NOMO-1 treated with dmso at 0.1 percent for 144 hours (cell line): ENCODE results near the gene POC1A.
A peak's percentile ranks its signal among the peaks of the same experiment; 100 is the strongest.

Experiments
- DNase-seq: peaks from one replicate; lab custom pipeline; 2025; ENCODE audit not compliant: unreplicated experiment; lab: John Stamatoyannopoulos, UW

POC1A gene

GRCh38 chr3:52088445-52089367 lies 65.5 kb downstream of the POC1A start:
- peak; percentile 68 for DNase-seq

- DNase-seq, result no peak
Observed at GRCh38 chr3:52087731-52088130, 66.5 kb downstream of the POC1A start.

- DNase-seq, result no peak
Observed at GRCh38 chr3:52086976-52087663, 67.1 kb downstream of the POC1A start.

- no peak for DNase-seq
Observed at GRCh38 chr3:52086461-52086860, 67.8 kb downstream of the POC1A start.

GRCh38 chr3:52085681-52086282 lies 68.4 kb downstream of the POC1A start:
- no peak for DNase-seq

- DNase-seq, result no peak
Observed at GRCh38 chr3:52084954-52085680, 69.1 kb downstream of the POC1A start.

GRCh38 chr3:52084216-52084945 lies 69.8 kb downstream of the POC1A start:
- no peak for DNase-seq

- DNase-seq, result no peak
Observed at GRCh38 chr3:52083556-52084087, 70.6 kb downstream of the POC1A start.

- no peak for DNase-seq
Observed at GRCh38 chr3:52082951-52083350, 71.3 kb downstream of the POC1A start.

GRCh38 chr3:52080830-52081719 lies 73.1 kb downstream of the POC1A start:
- DNase-seq, result no peak

GRCh38 chr3:52079958-52080357 lies 74.3 kb downstream of the POC1A start:
- DNase-seq, result no peak

GRCh38 chr3:52078781-52079560 lies 75.3 kb downstream of the POC1A start:
- no peak for DNase-seq

- no peak for DNase-seq
Observed at GRCh38 chr3:52077925-52078324, 76.3 kb downstream of the POC1A start.

GRCh38 chr3:52076896-52077780 lies 77.1 kb downstream of the POC1A start:
- no peak for DNase-seq

- DNase-seq, result no peak
Observed at GRCh38 chr3:52073490-52073889, 80.7 kb downstream of the POC1A start.

GRCh38 chr3:52072471-52072870 lies 81.8 kb downstream of the POC1A start:
- no peak for DNase-seq

GRCh38 chr3:52072020-52072419 lies 82.2 kb downstream of the POC1A start:
- no peak for DNase-seq
